Fibroblast of villous mesenchyme (primary cell): ENCODE data around the gene CCDC6. TPM values are rescaled to one million over a fixed set of nuclear protein-coding genes. Genes with fewer than 3 reads are reported as not detected.
"Not testable (repeated sequence)": the region's sequence is repeated elsewhere in the genome, so short reads cannot be mapped to it uniquely, and the experiment has no call there.

Experiments
- DNase-seq: peaks from one replicate; pipeline ENCODE4 v3.0.0-alpha.2; 2010; ENCODE audit warnings: low read depth
- H3K4me3 ChIP-seq: 2 replicates; pipeline ENCODE4 v1.5.1; 2011; ENCODE audit warnings: low read depth, mild to moderate bottlenecking, low read length
- total RNA-seq: library from RNA; depleted of rRNA; stranded (reverse); fragments of >200 nt; gene quantifications from 2 replicates; pipeline ENCODE4 v1.2.3, GENCODE V29; 2012
- TF ChIP-seq, protein P1 (sequence below): IDR thresholded peaks from 2 replicates; pipeline ENCODE4 v1.5.1; 2012; ENCODE audit warnings: low read depth, mild to moderate bottlenecking, low read length; ENCODE audit not compliant: insufficient read depth

CCDC6 gene
- total RNA-seq, 1 donor: 52.2 TPM

DNA sequence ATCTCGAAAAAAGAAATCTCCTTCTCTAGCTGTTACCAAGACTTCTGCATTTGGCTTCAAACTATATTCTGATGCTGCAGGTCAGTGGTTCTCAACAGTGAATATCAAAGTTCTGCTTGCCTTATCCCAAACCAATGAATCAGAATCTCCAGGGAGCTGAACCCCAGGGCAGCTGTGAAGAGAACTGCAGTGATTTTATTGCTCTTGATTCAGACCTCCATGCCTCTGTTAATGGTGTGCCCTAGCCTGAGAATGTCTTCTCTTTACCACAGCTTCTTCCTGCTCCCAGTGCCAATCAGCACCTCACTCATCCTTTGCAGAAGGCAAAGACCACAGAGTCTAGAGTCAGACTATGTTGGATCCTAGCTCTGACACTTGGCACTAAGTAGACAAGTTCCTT, 106.9 kb downstream of the CCDC6 start:
- TF ChIP-seq, protein P1, sequence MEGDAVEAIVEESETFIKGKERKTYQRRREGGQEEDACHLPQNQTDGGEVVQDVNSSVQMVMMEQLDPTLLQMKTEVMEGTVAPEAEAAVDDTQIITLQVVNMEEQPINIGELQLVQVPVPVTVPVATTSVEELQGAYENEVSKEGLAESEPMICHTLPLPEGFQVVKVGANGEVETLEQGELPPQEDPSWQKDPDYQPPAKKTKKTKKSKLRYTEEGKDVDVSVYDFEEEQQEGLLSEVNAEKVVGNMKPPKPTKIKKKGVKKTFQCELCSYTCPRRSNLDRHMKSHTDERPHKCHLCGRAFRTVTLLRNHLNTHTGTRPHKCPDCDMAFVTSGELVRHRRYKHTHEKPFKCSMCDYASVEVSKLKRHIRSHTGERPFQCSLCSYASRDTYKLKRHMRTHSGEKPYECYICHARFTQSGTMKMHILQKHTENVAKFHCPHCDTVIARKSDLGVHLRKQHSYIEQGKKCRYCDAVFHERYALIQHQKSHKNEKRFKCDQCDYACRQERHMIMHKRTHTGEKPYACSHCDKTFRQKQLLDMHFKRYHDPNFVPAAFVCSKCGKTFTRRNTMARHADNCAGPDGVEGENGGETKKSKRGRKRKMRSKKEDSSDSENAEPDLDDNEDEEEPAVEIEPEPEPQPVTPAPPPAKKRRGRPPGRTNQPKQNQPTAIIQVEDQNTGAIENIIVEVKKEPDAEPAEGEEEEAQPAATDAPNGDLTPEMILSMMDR: no peak
- DNase-seq: no peak
- H3K4me3 ChIP-seq: no peak overlapping the region

DNA sequence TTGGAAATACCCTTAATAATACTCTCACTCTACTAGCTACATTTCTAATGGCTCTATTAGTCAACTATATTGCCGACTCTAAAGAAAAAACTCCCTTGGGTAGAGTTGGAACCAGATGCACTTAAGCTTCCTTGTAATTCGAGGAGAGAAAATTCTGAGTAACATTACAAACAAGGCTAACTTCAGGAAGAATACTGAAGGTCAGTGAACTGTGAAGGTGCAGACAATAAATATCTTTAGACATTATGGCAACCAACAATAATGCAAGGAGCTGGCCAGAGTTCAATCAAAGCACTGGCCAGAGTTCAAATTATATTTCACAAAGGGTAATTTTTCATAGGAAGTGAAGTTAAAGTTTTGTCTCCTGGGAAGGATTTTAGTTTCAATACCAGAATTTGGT, 112.4 kb downstream of the CCDC6 start:
- TF ChIP-seq, protein P1: no peak
- H3K4me3 ChIP-seq: no peak overlapping the region
- peak; percentile 4 for DNase-seq

DNA sequence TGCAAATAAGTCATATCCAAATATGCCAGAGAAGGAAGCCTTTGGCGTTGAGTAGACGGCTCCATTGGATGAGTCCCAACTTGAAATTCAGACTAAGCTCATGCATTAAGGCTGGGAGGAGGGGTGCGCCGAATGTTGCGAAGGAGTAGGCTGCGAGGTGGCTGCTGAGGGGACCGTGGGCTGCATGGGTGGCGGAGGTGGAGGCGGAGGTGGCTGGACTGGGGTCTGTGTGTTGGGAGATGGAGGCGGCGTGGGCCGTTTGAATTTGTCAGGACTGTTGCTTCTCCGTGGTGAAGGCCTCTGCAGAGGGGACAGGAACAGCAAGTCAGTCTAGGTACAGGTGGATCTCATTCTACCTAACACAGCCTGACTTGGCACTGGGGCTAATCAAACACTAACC, 113.5 kb downstream of the CCDC6 start:
- TF ChIP-seq, protein P1: no peak
- no peak for DNase-seq
- no peak overlapping the region for H3K4me3 ChIP-seq

DNA sequence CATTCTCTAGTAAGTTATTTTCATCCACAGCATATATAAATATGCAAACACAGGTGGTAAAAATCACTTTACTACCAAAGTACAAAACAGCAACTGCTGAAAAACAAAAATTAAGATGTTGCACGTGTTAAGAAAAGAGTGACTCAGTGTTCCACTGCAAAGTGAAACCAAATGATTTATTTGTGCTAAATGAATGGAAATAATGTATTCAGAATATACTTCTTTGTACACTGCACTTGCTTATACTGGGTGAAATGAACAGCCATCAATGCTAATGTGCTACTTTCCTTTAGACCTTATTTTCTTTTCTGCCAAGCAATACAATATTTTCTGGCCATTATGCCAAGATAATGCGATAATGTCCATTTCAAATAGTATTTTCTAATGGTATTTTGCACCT, 114.8 kb downstream of the CCDC6 start:
- no peak for DNase-seq
- TF ChIP-seq, protein P1: no peak
- no peak overlapping the region for H3K4me3 ChIP-seq

DNA sequence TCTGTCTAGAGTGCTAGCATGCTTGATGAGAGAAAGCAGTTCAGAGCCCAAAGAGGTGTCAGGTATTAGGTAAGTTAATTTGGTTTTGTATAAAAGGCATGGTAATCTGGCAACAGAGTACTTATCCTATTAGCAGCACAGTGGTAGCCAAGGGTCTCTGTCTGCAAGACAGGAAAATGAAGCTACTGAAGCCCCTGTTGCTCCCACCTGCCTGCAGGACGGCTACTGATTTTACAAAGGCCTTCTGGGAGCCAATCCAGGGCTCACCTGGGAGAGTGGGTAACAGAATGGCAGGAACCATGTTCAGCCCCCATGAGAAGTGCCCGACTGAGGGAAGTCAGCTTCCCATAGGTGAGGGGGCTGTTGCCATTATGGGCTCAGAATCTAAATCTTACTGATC, 116.3 kb downstream of the CCDC6 start:
- DNase-seq, H3K4me3 ChIP-seq: not testable (repeated sequence)

DNA sequence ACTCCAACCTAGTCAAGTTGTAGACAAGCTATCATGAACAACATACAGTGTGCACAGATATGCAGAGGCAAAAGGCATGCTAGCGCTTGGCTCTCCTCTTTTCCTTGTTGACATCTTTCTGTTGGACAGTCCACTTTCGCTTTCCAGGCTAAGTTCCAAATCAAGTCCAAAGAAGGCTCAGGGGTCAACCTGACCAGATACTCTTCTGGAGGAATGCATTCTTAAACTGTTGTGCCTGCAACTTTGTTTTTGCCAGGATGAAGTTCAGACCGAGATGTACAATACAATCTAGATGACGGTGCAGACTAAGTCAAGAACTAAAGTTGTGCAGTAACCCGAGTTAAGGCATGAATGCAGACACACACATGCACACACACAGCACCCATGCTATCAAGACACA, 117.4 kb downstream of the CCDC6 start:
- H3K4me3 ChIP-seq: not testable (repeated sequence)
- DNase-seq: peak; percentile 31

DNA sequence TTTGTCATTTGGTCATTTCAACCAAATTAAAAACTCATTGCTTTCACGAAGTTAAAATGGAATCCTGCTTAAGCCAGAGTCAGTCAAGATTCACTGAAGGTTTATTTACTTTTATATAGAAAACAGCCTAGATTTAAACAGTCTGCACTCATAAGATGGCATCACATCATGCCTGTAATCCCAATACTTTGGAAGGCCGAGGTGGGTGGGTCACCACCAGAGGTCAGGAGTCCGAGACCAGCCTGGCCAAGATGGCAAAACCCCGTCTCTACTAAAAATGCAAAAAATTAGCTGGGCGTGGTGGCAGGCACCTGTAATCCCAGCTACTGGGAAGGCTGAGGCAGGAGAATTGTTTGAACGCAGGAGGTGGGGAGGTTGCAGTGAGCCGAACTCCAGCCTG, 119.3 kb downstream of the CCDC6 start:
- not testable (repeated sequence) for H3K4me3 ChIP-seq, DNase-seq

DNA sequence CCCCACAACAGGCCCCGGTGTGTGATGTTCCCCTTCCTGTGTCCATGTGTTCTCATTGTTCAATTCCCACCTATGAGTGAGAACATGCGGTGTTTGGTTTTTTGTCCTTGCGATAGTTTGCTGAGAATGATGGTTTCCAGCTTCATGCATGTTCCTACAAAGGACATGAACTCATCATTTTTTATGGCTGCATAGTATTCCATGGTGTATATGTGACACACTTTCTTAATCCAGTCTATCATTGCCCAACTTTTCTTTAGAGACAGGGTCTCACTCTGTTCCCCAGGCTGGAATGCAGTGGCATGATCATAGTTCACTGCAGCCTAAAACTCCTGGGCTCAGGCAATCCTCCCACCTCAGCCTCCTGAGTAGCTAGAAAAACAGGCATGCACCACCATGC, 120.9 kb downstream of the CCDC6 start:
- DNase-seq, H3K4me3 ChIP-seq: not testable (repeated sequence)

DNA sequence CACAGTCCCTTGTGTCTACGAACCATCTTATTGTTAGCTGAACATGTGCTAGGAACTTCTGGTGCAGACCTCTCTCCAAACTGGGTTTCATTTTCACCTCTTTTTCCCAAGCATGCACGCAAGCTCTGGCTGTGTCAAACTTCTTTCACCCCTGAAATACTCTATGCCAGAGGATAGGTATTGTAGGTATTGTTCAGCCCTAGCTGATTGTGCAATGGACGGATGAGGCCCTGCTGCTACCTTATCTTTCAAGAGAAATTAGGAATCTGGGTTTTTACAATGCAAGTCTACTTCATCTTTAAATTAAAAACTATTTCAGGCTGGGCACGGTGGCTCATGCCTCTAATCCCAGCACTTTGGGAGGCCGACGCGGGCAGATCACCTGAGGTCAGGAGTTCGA, 124.8 kb downstream of the CCDC6 start:
- no peak for DNase-seq
- TF ChIP-seq, protein P1: no peak
- no peak overlapping the region for H3K4me3 ChIP-seq
